ENCODE results near the gene MNAT1.

Gene MNAT1

DNA sequence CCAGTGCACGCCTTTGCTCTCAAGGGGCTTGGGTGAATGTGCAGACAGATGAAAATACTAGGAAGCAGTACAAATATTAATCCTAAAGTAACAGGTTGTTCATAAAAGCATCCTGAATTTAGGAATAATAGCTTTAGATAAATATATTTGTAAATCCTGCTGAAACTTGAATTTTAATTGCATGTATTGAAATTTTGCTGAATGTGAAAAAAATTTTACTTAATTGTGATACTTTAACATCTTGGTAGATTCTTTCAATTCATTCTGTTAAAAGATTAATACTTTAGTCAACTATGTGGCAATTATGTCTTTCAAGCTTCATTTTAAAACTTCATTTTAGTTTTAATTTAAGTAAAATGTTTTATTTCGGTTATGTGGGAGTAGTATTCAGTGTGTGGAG, 251.9 kb downstream of the MNAT1 start:
- Histone ChIP-seq H3K4me3 (replicated peaks; ENCODE audit: low read depth, low read length) (no peak overlapping the region), H3K36me3 (ENCODE audit: control insufficient read depth, insufficient read depth, low read length) (no peaks in the 10 kb centered on the region)

DNA sequence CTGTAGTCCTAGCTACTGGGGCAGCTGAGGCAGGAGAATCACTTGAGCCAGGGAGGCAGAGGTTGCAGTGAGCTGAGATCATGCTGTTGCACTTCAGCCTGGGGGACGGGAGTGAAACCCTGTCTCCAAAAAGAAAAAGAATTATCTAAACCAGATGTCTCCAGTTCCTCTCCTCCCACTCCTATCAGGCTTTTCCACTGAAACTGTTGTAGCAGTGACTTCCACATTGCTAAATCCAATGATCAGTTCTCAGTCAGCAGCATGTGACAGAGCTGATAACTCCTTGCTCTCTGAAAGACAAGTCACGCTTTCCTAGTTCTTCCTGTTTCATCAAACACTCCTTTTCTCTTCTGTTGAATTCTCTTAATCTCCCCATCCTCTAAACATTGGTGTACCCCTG, 255.0 kb downstream of the MNAT1 start:
- DNase-seq (ENCODE audit: extremely low read depth, insufficient read length), result no peak
- TF ChIP-seq, protein P1, sequence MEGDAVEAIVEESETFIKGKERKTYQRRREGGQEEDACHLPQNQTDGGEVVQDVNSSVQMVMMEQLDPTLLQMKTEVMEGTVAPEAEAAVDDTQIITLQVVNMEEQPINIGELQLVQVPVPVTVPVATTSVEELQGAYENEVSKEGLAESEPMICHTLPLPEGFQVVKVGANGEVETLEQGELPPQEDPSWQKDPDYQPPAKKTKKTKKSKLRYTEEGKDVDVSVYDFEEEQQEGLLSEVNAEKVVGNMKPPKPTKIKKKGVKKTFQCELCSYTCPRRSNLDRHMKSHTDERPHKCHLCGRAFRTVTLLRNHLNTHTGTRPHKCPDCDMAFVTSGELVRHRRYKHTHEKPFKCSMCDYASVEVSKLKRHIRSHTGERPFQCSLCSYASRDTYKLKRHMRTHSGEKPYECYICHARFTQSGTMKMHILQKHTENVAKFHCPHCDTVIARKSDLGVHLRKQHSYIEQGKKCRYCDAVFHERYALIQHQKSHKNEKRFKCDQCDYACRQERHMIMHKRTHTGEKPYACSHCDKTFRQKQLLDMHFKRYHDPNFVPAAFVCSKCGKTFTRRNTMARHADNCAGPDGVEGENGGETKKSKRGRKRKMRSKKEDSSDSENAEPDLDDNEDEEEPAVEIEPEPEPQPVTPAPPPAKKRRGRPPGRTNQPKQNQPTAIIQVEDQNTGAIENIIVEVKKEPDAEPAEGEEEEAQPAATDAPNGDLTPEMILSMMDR (IDR thresholded peaks at IDR 0.05; ENCODE audit: insufficient read depth, low read length, poor library complexity, severe bottlenecking), result no peak
- no peaks in the 10 kb centered on the region for H3K36me3 ChIP-seq (ENCODE audit: control insufficient read depth, insufficient read depth, low read length)

More for the DNA sequence above, 251.9 kb downstream of the MNAT1 start:
- TF ChIP-seq, protein P1 (IDR thresholded peaks at IDR 0.05; ENCODE audit: insufficient read depth, low read length, poor library complexity, severe bottlenecking), result no peak
- H3K27me3 ChIP-seq (replicated peaks; ENCODE audit: control insufficient read depth, insufficient read depth, low read length), result no peaks in the 10 kb centered on the region
- DNase-seq (ENCODE audit: extremely low read depth, insufficient read length), result no peak

DNA sequence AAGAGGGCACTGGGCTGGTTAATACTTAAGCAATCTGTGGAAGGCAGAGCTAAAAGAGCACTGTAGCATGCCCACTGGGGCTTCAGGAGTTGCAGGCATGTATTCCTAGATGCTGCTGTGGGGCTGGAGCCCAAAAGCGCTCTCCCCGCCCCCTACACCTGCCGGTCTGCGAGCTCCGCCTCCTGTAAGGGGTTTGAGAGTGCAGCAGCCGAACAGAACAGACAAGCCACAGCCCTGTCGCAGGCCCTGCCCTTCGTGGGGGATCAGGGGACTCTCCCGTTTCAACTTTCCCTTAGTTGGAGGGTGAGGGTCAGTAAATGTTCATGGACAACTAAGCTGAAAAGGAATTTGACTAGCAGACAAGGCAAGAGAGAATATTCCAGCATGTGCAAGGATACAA, 264.1 kb downstream of the MNAT1 start:
- no peak for DNase-seq (ENCODE audit: extremely low read depth, insufficient read length)
- TF ChIP-seq, protein P1 (IDR thresholded peaks at IDR 0.05; ENCODE audit: insufficient read depth, low read length, poor library complexity, severe bottlenecking), result no peak
- no peaks in the 10 kb centered on the region for H3K27me3 ChIP-seq (replicated peaks; ENCODE audit: control insufficient read depth, insufficient read depth, low read length)
- H3K36me3 ChIP-seq (ENCODE audit: control insufficient read depth, insufficient read depth, low read length), result no peaks in the 10 kb centered on the region
- no peak overlapping the region for H3K4me3 ChIP-seq (replicated peaks; ENCODE audit: low read depth, low read length)

More for the DNA sequence above, 255.0 kb downstream of the MNAT1 start:
- H3K4me3 ChIP-seq (replicated peaks; ENCODE audit: low read depth, low read length), result no peak overlapping the region
- no peaks in the 10 kb centered on the region for H3K27me3 ChIP-seq (replicated peaks; ENCODE audit: control insufficient read depth, insufficient read depth, low read length)

- no peaks in the 10 kb centered on the region for H3K27me3 ChIP-seq (replicated peaks; ENCODE audit: control insufficient read depth, insufficient read depth, low read length)
- H3K36me3 ChIP-seq (ENCODE audit: control insufficient read depth, insufficient read depth, low read length), result no peaks in the 10 kb centered on the region
- TF ChIP-seq, protein P1 (IDR thresholded peaks at IDR 0.05; ENCODE audit: insufficient read depth, low read length, poor library complexity, severe bottlenecking), result no peak
- DNase-seq (ENCODE audit: extremely low read depth, insufficient read length), result no peak
- no peak overlapping the region for H3K4me3 ChIP-seq (replicated peaks; ENCODE audit: low read depth, low read length)
Measured at GRCh38 chr14:60999536-60999935, 265.0 kb downstream of the MNAT1 start.

- no peaks in the 10 kb centered on the region for H3K27me3 ChIP-seq (replicated peaks; ENCODE audit: control insufficient read depth, insufficient read depth, low read length)
- no peak overlapping the region for H3K4me3 ChIP-seq (replicated peaks; ENCODE audit: low read depth, low read length)
- H3K36me3 ChIP-seq (ENCODE audit: control insufficient read depth, insufficient read depth, low read length), result no peaks in the 10 kb centered on the region
- TF ChIP-seq, protein P1 (IDR thresholded peaks at IDR 0.05; ENCODE audit: insufficient read depth, low read length, poor library complexity, severe bottlenecking), result no peak
- DNase-seq (ENCODE audit: extremely low read depth, insufficient read length), result no peak
Measured at GRCh38 chr14:61003571-61003970, 269.0 kb downstream of the MNAT1 start.

GRCh38 chr14:61019537-61019936, 285.0 kb downstream of the MNAT1 start:
- TF ChIP-seq, protein P1 (IDR thresholded peaks at IDR 0.05; ENCODE audit: insufficient read depth, low read length, poor library complexity, severe bottlenecking), result no peak
- DNase-seq (ENCODE audit: extremely low read depth, insufficient read length), result no peak
- Histone ChIP-seq H3K36me3 (ENCODE audit: control insufficient read depth, insufficient read depth, low read length) (no peaks in the 10 kb centered on the region), H3K4me3 (replicated peaks; ENCODE audit: low read depth, low read length) (no peak overlapping the region), H3K27me3 (replicated peaks; ENCODE audit: control insufficient read depth, insufficient read depth, low read length) (no peaks in the 10 kb centered on the region)
